Activated CD8-positive, alpha-beta memory T cell treated with anti-CD3 and anti-CD28 coated beads, Interleukin-2, amount 50 U/mL, for 4 hours (primary cell): ENCODE results near the gene TNKS1BP1.

Experiments used
- DNase-seq: peaks from one replicate; pipeline ENCODE4 v3.0.0-alpha.2; 2020

The TNKS1BP1 gene

DNA sequence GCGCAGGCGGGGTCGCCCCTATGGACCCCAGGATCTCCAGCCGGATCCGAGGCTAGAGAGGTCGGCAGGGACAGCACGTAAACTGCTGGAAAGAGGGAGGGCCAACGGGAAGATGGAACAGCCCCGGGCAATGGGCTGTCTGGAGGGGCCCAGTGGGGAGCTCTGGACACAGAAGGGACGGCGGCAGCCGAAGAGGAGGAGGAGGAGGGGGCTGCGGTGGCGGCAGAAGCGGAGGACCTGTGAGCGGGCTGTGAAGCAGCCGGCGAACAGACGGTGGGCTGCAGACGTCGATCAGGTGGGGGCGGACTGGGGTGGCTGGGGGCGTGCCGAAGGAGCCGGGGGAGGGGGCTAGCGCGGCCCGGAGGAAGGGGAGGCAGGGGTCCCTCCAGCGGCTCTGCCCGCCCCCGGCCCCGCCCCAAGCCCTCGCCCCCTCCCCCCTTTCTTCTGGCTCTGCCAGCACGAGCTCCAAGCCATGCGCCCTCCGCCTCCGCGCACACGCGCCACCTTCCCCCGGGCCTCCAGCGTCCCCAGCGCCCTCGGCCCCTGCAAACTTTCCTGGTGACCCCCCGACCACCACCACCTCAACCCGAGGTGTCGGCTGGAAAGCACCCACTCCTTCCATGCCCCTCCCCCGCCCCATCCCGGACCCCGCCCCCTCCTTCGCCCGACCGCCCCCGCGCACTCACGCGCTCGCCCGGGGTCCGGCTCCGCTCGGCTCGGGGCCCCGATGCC, 432 bp downstream of the TNKS1BP1 start:
- DNase-seq: no peak

DNA sequence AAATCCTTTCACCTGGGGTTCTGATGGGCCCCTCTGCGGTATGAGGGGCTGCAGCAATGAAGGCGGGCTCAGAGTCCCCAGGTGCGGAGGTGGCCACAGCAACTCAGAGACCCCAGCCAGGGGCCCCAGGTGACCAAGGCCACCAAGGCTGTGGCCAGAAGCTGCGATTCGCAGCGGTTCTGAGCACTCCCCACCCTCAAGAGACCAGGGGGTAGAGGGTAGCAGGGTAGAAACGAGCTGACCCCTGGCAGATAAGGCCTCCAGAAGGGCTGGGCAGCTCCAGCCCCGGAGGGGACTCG, 948 bp downstream of the TNKS1BP1 start:
- no peak for DNase-seq

DNA sequence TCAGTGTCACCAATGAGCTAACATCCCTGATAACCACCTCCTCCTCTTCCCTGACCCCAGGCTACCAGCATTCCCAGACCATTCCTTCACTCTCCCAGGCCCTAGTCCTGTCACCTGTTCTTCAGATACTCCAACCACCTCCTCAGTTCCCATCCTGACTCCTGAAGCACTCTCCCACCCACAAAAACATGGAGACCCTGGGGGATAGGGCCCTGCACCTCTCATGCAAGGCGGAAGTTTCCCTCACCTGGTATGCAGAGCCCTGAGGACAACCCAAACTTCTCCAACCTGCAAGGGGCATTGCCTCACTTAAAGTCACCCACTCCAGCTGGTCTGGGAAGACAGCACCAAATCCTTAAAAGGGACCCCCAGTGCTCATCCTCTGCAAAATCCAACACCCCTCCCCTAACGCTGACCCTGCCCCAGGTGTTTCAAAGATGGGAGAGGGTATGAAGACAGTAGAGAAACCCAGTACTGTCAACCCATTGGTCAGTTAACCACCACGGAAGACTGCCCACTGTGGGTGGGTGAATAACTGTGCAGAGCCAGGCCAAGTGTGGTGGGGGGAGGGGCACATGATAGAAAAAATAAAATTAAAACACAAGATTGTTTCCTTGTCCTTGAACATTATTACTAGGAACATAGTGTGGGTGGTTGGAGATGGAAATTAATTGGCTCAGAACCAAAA, 1.4 kb downstream of the TNKS1BP1 start:
- no peak for DNase-seq

DNA sequence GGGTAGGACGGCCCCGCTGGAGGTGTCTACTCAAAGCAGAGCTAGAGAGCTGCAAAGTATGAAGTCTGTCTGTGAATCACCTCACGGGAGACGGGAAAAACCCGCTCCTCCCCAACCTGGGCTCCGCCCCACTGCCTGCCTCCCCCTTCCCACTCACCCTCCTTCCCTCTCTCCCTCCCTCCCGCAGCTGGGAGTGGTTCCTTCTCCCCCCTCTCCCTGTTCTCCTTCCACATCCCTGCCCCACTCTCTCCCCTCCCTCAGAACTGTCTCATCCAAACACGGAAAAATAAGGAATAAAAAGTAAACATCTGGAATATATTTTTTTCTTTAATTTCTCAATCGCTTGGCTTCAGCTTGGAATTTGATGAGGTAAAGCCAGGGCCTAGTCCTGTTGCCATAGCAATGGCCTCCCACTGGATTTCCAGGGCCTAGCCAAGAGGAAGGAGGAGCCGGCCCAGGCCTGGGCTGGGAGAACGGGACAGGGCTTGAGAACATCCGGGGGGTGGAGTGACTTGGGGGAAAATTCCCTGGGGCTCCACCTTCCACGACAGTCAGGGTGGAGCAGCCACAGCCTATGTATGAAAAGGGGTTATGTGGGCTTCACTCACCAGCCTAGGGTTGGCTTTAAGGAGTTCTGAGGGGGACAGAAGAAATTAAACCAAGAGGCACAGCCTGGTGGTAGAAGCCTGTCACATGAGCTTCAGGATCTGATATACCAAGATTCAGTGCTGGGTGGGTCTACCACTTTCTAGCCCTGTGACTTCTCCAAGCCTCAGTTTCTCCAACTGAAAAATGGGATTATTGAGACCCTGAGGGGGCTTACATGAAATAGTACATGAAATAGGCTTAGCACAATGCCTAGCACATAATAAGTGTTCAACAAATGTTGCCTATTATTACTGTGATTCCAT, 2.2 kb downstream of the TNKS1BP1 start:
- no peak for DNase-seq

DNA sequence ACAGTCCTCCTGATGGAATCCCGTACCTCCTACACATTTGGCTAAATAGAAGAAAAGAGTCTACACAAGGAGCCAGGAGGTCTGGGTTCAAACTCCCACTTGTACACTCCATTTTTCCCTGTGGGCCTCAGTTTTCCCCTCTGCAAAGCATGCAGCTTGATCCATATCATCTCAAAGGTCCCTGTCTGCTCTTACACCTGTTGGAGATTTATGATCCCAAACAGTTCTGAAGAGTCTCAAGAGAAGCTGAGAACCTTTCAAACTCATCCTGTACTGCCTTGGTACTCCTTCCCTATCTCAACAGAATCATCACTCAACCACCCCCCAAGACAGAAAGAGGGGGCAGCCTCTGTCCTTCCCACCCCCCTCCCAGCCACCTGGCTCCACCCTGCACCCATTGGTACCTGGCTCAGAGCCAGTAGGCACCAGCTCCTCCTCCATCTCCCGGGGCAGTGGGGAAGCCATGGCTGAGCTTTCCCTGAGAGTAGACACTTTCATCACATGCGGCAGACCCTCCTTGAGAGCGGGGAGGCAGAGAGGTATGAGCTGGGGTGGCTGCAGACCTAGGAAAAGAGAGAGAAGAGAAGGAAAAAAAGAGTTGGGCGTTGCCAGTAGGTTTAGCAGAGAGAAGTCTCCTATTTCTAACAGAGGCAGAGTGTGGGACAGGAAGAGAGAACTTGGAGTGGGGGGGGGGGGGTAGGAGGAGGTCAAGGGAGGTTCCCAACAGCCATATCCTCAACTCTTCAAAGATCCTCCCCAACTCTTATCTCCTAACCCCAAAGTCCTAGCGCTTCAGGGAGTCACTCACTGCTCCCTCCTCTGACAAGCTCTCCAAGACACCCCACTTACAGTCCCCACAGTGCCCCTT, 3.1 kb downstream of the TNKS1BP1 start:
- DNase-seq: no peak

DNA sequence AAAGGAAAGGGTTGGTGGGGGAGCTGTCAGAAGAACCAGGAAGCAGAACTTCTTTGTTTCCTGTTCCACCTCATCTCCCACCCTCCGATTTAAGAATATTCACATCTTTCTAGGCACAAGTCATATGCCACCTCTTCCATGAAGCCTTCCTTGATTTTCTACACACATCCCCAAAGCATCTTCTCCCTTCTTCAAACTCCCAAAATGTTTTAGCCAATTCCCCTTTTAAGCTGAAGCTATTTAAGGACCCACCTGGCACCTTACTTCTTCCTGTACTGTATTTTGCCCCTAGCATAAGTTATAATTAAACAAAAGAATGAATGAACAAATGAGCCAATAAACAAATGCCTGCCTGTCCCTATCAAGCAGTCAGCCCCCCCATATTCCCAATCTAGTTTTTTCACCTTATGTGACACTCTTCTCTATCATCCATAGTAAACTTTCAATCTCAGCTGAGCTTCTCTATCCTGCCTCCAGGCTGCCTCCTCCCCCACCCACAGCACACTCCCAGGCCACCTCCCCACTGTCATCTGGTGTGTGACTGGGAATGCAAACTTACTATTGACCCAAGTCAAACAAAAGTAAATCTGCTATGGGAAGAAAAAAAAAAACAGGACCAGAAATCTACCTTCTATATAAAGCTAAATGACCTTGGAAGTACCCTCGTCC, 3.9 kb downstream of the TNKS1BP1 start:
- DNase-seq: no peak

DNA sequence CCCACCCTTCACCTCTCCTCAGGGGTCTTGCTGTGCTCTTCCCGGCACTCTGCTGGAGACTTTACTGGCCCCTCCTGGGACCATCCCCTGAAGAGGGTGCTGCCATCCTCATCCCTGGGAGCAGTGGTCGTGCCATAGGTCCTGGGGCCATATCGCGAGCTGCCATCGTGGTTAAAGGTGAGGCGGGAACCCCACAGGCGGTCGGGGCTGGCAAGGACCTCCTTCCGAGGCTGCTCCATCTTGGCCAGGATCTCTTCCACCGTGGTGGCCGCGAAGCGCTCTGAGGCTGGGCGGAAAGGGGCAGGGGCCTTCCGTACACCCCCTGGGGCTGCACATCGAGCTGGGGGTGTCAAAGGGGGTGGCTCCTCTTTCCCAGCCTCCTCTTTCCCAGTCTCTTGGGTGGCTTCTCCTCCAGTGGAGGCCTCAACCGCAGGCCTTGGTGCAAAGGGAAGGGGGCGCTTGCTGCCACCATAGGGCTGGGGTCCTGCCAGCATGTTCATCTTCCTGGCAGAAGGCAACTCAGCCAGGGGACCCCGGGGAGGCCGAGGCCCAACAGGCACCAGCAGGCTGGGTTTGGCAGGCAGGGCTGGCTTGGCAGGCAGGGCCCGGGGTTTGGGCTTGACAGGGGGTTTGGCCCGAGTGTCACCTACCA, 4.6 kb downstream of the TNKS1BP1 start:
- no peak for DNase-seq

DNA sequence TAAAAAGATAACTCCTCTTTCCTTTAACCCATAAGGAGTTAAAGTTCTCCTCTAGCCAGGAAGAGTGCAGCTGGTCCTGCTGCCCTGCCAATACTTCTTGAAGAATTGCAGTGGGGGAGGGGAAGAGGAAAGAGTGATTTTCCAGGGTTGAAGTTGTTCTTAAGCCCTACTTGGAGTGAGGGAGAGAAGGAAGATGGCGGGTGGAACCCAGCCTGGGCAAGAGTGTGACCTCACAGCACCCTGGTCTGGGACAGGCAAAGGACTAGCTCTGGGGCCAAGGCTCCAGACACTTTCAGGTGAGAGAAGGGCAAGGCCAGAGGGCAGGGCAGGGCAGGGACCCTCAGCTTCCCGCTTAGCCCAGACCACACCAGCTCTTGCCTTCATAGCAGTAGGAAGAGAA, 6.6 kb downstream of the TNKS1BP1 start:
- no peak for DNase-seq

DNA sequence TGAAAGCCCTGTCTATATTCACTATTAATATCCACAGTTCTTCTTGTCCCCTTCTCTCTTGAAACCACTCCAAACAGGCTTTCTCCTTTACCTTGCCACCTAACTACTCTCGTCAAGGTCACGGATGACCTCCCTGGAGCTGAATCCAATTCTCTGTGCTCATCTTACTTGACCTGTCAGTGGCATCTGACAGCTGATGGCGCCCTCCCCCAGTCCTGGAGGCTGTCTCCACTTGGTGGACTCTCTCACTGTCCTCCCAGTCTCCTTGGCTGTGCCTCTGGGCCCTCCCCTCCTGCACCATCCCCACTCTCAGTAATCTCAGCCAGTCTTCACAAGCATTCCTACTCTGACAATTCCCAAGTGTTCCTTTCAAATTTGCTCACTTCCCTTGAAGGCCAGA, 8.7 kb downstream of the TNKS1BP1 start:
- no peak for DNase-seq

DNA sequence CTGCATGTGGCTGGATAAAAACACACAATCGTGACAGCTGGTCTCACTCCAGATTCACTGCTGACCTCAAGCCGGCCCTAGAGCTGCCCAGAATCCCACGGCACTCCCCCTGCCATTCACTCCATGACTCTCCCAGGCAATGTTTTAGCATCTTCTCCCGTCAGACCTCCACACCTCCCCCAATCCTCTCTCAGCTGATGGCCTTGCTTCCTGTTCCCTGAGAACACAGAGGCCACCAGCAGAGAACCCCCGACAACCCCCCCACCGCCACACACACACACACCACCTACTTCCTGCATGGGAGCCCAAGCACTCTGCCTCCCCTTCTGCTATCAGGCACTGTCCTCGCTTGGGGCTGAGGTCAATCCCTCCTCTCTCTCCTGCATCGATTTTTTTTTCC, 9.3 kb downstream of the TNKS1BP1 start:
- no peak for DNase-seq

DNA sequence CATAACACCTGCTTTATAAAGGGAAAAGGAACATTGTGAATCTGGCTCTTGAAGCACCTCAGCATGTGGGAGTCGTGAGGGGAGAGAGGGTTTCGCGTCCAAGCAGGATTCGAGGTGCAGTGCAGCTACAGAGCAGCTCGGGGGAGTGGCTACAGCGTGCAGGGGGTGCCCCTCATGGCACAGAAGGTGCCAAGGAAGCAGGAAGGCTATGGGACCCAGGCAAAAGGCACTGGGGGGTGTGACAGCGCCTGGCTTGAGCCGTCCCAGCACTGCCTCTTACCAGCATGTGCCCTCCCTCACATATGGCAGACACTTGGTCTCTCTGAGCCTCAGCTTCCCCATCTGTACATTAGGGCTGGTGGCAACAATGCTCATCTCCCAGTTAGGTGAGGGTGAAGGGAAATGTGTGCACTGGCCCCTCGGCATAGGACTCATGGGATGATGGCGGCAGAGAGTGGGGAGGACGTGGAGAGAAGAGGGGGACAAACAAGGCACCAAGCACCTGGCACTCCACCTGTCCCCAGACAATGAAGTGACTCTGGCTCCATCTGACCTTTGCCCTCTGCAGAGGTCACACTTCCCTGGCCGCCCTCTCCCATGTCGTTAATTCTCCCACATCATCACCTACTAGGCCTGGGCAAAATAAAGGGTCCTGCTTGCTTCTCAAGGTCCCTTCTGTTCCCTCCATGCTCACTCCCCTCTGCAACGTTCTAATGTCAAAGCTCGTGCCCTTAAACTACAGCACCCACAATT, 10.4 kb downstream of the TNKS1BP1 start:
- DNase-seq: no peak

DNA sequence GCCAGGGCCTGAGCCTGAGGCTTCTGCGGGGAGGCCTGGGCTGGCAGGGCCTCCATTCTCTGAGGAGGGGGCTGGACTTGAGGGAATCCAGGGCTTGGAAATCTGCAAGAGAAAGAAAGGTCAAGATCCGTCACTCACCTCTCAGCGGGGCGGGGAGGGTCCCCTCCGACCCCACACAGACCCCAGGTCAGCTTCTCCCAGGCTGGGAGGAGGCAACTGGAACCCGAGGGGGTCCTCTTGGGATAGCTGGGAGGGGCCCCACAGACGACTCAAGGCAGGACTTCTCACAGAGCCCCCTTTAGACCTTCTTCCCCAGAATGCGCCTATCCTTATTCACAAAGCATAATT, 11.0 kb downstream of the TNKS1BP1 start:
- DNase-seq: no peak

DNA sequence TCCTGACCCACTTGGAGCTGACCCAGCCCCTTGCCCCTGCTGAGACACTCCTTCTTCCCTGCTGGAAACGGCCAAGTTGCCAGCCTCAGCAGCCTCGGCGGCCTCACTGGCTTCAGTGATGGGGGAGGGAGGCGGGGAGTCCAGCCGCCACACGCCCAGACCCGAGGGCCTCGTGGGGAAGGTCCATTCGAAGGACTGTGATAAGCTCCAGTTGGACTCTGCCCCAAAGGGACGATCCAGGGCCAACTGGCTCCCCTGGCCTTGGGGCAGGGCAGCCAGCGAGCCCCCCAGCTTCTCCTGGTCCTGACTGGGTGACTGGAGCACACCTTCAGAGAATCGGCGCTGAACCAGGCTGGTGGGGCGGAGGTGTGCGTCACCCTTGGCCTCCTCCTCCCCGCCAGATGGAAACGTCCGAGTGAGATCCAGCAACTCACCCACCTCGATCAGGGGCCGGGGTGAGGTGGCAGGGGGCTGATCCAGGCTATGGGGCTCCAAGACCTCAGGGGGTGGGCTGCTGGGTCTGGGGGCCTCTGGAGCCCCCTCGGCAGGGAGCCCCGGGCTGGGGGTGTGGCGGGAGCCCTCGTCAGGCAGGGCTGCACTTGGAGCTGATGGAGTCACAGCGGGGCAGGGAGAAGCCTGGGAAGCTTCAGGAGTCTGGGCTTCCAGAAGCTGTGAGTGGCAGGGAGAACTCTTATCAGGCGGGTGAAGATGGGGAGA, 11.5 kb downstream of the TNKS1BP1 start:
- DNase-seq: no peak

DNA sequence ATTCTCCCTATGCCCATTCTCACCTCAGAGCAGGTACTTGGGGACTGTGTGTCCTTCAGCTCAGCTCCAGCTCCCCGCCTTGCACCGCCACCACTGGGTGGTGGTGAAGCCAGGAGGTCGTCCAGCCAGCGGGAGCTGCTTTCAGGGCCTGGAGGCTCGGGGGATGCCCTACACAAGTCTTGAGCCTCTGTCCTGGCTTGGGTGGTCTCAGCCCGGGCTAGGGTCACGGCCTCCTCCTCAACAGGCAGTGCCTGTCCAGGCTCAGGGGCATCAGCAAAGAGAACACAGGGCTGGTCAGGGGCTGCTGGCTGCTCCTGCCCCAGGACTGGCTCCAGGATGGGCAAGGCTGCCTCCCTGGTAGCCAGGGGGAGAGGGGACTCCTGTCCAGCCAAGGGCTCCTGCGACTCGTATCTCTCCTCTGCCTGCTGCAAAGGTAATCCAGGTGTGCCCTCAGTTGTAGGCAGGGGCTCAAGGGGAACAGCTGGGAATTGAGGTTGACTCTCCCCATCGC, 12.2 kb downstream of the TNKS1BP1 start:
- DNase-seq: no peak

DNA sequence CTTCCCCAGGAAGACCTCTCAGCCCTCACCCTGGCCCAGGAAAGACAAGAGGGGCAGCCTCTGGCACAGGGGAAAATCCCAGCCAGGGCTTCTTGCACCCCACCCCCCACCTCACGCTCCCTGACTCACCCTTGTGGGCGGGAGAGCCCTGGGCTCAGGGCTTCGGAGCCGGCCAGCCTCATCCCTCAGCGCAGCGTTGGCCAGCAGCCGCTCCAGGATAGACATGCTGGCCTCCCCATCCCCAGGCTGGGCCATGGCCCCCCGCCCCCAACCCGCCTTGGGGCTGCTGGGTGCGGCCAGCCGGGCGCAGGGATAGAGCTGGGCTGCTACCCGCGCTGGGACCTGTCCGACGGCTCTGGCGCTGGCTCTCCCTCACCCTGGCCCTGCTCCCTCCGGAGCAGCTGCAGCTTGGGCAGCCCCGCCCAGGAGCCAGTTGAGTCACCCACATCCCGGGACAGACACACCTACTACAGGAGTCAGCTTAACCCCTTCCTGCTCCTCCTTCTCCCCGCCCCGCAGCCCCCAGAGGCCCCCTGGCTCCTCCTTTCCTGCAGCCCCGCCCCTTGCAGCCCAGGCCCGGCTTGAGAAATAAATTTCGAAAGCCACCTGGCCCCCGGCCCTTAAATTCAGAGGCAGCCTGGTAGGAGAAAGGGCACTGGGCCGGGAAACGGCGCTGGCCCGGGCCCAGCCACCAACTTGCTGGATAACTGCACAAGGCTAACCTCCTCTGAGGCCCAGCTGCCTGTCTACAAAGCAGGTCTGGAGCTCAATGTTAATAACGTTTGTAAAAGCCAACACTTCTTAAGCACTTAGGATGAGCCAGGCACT, 13.4 kb downstream of the TNKS1BP1 start:
- peak; percentile 61 for DNase-seq

DNA sequence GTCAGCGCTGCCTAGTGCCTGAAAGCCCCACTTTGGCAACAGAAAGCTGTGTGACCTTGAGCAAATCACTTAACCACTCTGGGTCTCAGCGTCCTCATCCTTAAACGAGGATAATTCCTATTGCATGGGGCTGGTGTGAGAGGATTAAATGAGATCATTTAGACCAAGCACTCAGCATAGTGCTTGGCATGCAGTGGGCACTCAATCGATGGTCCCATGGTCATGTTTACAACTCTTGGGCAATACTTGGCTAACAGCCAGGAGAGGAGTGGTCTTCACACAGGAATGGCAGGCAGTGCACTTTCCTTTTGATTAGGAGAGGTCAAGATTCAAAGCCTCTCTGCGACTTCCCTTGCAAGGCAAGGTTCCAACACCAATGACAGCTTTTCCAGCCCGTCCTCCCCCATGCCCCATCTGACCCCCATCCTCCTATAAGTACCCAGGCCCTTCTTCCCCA, 14.1 kb downstream of the TNKS1BP1 start:
- DNase-seq: no peak

DNA sequence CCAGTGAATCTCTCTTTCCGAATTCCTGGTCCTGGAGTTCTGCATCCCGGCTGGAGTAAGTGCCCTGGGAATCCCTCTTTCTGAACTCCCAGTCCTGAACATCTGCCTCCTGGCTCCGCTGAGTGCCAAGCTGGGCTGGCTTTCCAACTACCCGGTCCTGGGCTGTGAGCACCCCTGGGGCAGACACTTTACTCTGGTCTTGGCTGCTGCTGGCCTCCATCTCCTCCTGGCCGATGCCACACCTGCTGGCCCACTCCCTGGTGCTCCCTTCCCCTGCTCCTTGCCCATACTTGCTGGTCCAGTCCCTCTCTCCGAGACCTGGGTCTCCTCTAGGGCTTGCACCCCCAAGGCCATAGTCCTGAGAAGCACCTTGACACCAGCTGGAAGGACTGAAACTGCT, 14.7 kb downstream of the TNKS1BP1 start:
- DNase-seq: no peak

DNA sequence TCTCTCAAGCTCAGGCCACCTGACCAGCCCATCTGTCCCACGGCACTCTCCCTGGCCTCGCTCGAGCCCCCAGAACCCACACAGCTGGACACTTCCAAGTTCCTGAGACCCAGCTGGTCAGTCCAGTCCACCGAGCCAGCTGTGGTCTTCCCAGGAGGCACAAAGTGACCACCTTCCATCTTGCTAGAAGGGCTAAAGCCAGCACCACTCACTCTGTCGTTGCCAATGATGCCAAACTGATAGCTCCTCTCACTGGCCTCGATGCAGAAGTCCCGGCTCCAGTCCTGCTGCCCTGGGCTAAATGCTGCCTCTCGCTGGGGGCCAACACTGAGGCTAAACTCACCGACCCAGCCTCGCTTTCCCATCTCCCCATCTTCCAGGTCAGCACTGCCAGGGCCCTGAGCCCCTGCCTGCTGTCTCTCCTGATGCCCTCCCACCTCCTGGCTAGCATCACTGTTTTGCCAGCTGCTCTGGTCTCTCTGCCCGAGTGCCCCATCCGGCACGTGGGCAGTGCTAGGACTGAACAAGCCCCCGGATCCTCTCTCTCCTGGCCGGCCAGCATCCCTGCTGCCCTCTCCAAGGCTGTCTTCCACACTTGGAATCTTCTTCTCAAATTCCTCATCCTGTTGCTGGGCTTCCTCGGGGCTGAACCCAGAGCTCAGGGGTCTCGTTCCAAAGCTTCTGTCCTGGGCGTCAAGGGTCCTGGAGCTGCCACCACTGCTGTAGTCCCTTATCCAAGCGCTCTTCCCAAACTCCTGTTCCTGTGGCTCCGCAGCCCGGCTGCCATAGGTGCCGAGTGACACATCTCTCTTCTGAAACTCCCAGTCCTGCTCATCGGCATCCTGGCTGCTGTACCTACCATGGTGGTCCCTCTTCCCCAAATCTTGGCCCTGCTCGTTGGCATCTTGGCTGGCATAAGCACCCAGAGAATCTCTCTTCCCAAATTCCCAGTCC, 15.4 kb downstream of the TNKS1BP1 start:
- DNase-seq: no peak
